HFF-Myc (cell line): ENCODE data around the gene TMEM255A.

Experiments used
- DNase-seq: peaks from one replicate; pipeline ENCODE4 v3.0.0-alpha.2; 2011; ENCODE audit warnings: low read depth; ENCODE audit errors: extremely low read depth
- H3K4me3 ChIP-seq: replicated peaks from 2 replicates; pipeline ENCODE4 v1.5.1; 2011; ENCODE audit warnings: low read depth, mild to moderate bottlenecking, control low read depth, low read length
- TF ChIP-seq, protein P1 (sequence below): IDR thresholded peaks from 2 replicates; pipeline ENCODE4 v1.5.1; 2012; ENCODE audit warnings: mild to moderate bottlenecking, low read depth, low read length, control low read depth; ENCODE audit errors: missing control alignments

The TMEM255A gene

DNA sequence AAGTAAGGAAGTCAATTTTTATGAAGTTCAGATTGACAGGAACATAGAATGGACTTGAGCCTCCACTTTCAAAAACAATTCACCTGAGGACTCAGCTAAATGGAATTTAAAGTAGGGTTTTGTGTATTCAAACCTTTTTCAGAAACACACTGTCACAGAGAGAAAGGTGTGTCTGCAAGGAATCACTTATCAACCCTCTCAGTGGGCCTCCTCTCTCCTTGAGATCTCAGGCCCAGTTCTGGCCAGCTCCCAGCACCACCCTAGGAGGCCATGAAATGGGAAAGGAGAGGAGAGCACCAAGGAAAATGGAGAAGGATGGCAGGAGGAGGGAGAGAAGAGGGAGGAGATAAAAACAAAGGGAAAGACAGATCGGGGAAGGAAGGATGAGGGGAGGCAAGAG, 28.6 kb downstream of the TMEM255A start:
- no peak for DNase-seq
- TF ChIP-seq, protein P1, sequence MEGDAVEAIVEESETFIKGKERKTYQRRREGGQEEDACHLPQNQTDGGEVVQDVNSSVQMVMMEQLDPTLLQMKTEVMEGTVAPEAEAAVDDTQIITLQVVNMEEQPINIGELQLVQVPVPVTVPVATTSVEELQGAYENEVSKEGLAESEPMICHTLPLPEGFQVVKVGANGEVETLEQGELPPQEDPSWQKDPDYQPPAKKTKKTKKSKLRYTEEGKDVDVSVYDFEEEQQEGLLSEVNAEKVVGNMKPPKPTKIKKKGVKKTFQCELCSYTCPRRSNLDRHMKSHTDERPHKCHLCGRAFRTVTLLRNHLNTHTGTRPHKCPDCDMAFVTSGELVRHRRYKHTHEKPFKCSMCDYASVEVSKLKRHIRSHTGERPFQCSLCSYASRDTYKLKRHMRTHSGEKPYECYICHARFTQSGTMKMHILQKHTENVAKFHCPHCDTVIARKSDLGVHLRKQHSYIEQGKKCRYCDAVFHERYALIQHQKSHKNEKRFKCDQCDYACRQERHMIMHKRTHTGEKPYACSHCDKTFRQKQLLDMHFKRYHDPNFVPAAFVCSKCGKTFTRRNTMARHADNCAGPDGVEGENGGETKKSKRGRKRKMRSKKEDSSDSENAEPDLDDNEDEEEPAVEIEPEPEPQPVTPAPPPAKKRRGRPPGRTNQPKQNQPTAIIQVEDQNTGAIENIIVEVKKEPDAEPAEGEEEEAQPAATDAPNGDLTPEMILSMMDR, result no peak
- no peak overlapping the region for H3K4me3 ChIP-seq

DNA sequence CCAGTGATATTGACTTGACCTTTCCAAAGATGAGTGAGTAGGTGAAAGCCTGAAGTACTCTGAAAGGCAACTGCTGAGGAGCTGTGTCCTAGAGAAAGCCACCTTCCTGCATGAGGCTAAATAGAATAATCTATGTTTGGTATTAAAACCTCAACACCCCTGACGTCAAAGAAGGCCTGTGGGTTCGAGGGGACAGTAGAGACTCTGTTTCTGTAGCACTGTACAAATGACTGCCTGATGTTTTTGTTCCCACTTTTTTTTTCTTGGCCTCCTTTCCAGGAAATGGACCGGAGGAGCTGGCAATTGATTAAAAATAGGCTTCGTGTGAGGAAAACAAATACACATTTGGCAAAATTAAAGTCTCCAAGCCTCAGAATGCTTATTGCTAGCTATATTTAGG, 29.5 kb downstream of the TMEM255A start:
- TF ChIP-seq, protein P1, result no peak
- no peak overlapping the region for H3K4me3 ChIP-seq
- no peak for DNase-seq

DNA sequence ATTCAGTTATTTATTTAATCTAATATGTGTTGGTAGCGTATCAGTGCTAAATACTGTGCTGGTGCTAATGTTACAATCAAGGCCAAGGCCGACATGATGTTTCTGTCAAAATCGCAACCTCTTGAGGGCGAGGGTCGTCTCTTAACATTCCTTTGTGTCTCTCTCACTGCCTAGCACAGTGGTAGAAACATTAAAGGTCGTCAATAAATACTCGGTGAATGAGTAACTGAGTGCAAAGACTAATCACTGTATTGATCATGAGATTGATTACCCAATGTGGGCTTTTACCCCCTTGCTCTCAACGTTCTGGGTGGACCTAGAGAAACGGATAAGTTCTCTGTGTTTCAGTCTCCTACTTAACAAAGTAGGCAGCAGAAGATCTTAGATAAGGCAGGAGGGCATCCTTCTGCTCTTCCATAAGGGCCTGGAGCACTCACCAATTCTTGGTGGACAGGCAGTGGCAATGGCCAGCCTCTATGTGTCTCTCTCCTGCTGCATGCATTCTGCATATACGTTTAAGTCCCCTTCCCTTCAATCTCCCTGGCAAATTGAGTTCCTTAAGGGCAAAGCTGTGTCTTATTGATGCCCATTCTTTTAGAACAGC, 30.1 kb downstream of the TMEM255A start:
- TF ChIP-seq, protein P1, result no peak
- no peak for DNase-seq

GRCh38 chrX:120274958-120275357, 36.3 kb downstream of the TMEM255A start:
- TF ChIP-seq, protein P1, result no peak
- no peak overlapping the region for H3K4me3 ChIP-seq

More for the DNA sequence above, 30.1 kb downstream of the TMEM255A start:
- H3K4me3 ChIP-seq, result no peak overlapping the region

DNA sequence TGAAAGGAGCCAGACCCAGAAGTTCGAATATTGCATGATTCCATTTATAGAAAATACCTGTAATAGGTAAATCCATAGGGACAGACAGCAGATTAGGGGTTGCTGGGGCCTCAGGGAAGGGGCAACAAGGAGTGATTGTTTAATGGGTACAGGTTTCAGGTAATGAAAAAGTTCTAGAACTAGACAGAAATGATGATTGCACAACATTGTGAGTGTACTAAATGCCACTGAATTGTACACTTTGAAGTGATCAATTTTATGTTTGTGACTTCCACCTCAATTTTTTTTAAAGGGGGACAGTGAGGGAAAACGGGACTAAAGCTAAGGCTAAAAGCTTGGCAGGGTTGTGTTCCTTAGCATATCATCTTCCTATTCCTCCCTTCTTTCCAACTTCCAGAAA, 37.1 kb downstream of the TMEM255A start:
- no peak for DNase-seq
- no peak overlapping the region for H3K4me3 ChIP-seq
- TF ChIP-seq, protein P1, result no peak

More at GRCh38 chrX:120274958-120275357, 36.3 kb downstream of the TMEM255A start:
- DNase-seq, result no peak

DNA sequence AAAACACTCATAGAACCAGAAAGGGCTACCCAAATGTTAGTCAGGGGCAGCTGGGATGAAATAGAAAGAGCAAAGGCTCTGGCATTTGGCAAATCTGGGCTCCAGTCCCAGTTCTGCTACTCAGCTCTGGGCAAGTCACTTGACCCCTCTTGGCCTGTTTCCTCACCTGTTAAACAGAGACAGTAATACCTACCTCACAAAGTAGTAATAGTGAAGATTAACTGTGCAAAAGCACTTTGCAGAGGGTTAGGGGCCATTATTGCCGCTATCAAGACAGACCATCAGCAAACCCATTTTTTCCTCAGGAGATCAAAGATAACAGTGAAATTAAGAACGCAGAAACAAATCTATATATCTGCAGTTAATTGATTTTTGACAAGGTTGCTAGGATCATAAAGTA, 40.0 kb downstream of the TMEM255A start:
- TF ChIP-seq, protein P1, result no peak
- DNase-seq, result no peak
- no peak overlapping the region for H3K4me3 ChIP-seq

DNA sequence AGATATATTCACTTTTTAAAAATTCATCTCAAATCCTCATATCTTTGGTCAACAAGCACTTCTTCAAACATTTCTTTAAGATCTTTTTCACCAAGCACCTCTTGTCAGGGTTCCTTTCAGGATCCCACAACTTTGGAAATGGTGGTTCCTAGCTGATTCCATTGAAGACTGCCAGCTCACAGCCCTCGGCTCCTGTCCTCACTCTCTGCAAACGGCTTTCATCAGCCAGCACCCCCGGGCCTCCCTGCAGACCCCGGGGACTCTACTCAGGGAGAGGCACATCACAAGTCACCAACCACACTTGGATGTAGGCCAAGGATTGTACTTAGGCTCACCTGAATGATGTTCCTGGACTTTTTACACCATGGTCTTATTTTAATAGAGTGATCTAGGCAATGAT, 40.7 kb downstream of the TMEM255A start:
- TF ChIP-seq, protein P1, result no peak
- no peak overlapping the region for H3K4me3 ChIP-seq
- DNase-seq, result no peak
